Peyer's patch (tissue), 4 donors: ENCODE results near the gene TNFRSF19.

Experiments used
- CTCF ChIP-seq, 6 experiments: fragments of 450-650 bp in 4 of 6; fragments of 200-600 bp in 2 of 6; sonication (generic) in 1 of 6; IDR thresholded peaks; one replicate each; pipeline ENCODE4 v1.5.1; 2017 to 2019; ENCODE audit warnings: antibody characterized with exemption in 6 of 6, mild to moderate bottlenecking in 3 of 6, moderate library complexity in 1 of 6
- POLR2A ChIP-seq, 2 donors: fragments of 450-650 bp; IDR thresholded peaks; one replicate each; pipeline ENCODE4 v1.5.1; 2017; ENCODE audit warnings: antibody characterized with exemption in 2 of 2, mild to moderate bottlenecking in 2 of 2, moderate library complexity in 2 of 2

GRCh38 chr13:23697772-23698313, 127.6 kb downstream of the TNFRSF19 start:
- TF ChIP-seq CTCF (IDR thresholded peaks at IDR 0.05) (no peak), POLR2A (IDR thresholded peaks at IDR 0.05) (no peak)
